Measurements from ENCODE around the gene USP24. TPM values are rescaled to one million over a fixed set of nuclear protein-coding genes. Genes with fewer than 3 reads are reported as not detected.

The USP24 gene
- total and polyA plus RNA-seq, 10 of the 15 experiments (the other 5 are each of a cell fraction or from before 2014, with no cell fraction given) = 4.6 to 36.5 (median 25.3) TPM

- TF ChIP-seq, protein P1, sequence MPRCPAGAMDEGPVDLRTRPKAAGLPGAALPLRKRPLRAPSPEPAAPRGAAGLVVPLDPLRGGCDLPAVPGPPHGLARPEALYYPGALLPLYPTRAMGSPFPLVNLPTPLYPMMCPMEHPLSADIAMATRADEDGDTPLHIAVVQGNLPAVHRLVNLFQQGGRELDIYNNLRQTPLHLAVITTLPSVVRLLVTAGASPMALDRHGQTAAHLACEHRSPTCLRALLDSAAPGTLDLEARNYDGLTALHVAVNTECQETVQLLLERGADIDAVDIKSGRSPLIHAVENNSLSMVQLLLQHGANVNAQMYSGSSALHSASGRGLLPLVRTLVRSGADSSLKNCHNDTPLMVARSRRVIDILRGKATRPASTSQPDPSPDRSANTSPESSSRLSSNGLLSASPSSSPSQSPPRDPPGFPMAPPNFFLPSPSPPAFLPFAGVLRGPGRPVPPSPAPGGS (IDR thresholded peaks at IDR 0.05; ENCODE audit: borderline replicate concordance, insufficient read depth, low read depth, low read length, poor library complexity, severe bottlenecking) = no peak
- TF ChIP-seq PAX8 (IDR thresholded peaks at IDR 0.05) (no peak), STAT3 (IDR thresholded peaks at IDR 0.05; ENCODE audit: low read depth, low read length) (no peak), ASH2L (IDR thresholded peaks at IDR 0.05; ENCODE audit: borderline replicate concordance, low read depth) (no peak)
Measured at GRCh38 chr1:55225228-55225627, 10.1 kb upstream of the USP24 start (continued).

DNA sequence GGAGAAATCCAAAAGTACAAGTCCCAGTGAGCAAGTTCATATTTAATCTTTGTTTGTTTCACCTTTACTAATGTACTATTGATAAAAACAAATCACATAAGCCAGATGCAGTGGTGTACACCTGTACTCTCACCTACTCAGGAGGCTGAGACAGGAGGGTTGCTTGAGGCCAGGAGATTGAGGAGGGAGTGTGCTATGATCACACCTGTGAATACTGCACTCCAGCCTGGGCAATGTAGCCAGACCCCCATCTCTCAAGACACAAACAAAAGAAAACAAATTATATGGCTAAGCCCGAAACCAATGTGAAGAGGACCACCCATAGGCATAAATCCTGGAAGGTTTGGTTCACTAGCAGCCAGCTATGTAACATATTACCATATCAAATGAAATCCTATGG is 9.6 kb upstream of the USP24 start:
- no peaks in the 10 kb centered on the region for H3K79me2 ChIP-seq (ENCODE audit: control insufficient read depth, insufficient read depth, low read length)
- in situ Hi-C loops (cut with MboI) = no loop called here
- H2AFZ ChIP-seq (ENCODE audit: control insufficient read depth, low read depth, low read length) = no peak overlapping the region
- RAD21 ChIA-PET (ENCODE audit: unreplicated experiment) = interaction anchor here (0.6 to 1.6 kb wide), 2 partner anchors 52 to 602 kb away, joined by 3 to 4 read pairs; no protein-coding TSS in a partner anchor
- intact Hi-C loops (cut with micrococcal nuclease; ENCODE audit: unreplicated experiment) = no loop called here
- no peak overlapping the region for H3K27ac ChIP-seq (ENCODE audit: control insufficient read depth, insufficient read depth)
- SMC1A ChIA-PET (ENCODE audit: uncharacterized antibody, unreplicated experiment) = no interaction called here
- DNase-seq (ENCODE audit: low read depth, low spot score) (no peak), FAIRE-seq (no peak), ATAC-seq (no peak)
- H3K9ac ChIP-seq (ENCODE audit: control insufficient read depth, insufficient read depth, low read length) = no peak overlapping the region
- H3K27me3 ChIP-seq (replicated peaks in 1 of 2; ENCODE audit: control insufficient read depth in 2 of 2, insufficient read depth in 2 of 2, low read length in 1 of 2) = no peaks in the 10 kb centered on the region
- no peak overlapping the region for H3K4me2 ChIP-seq (ENCODE audit: control insufficient read depth, insufficient read depth)
- H3K4me3 ChIP-seq = no peak overlapping the region
- BruUV-seq (replicated peaks) = no TSS peak
- POLR2A ChIA-PET = no interaction called here
- no peaks in the 10 kb centered on the region for H4K20me1 ChIP-seq (ENCODE audit: control insufficient read depth, insufficient read depth)
- no peaks in the 10 kb centered on the region for H3K36me3 ChIP-seq (ENCODE audit: control insufficient read depth in 2 of 2, insufficient read depth in 2 of 2, low read length in 1 of 2)
- H3K4me1 ChIP-seq (ENCODE audit: control insufficient read depth, insufficient read depth, low read length) = no peaks in the 10 kb centered on the region
- no peaks in the 10 kb centered on the region for H3K9me3 ChIP-seq (replicated peaks; ENCODE audit: control insufficient read depth, insufficient read depth, low read length)
- CTCF ChIA-PET = interaction anchor here (0.5 to 1.4 kb wide), 2 partner anchors 10 to 12 kb away, joined by 3 to 5 read pairs; no protein-coding TSS in a partner anchor
- 27% methylated on average over 1 of the region's 1 CpG for WGBS (ENCODE audit: insufficient coverage, insufficient replicate concordance, low lambda C conversion rate, missing lambda C conversion rate)
- TF ChIP-seq HDAC2 (IDR thresholded peaks at IDR 0.05) (no peak), RFX5 (IDR thresholded peaks at IDR 0.05; ENCODE audit: low read depth, low read length) (no peak), WRNIP1 (IDR thresholded peaks at IDR 0.05; ENCODE audit: borderline replicate concordance, low read depth, low read length) (no peak), PAX5 (IDR thresholded peaks at IDR 0.05; ENCODE audit: borderline replicate concordance, low read depth, low read length) (no peak), CEBPB (IDR thresholded peaks at IDR 0.05; ENCODE audit: borderline replicate concordance in 1 of 2, low read depth in 2 of 2, low read length in 2 of 2) (no peak), RAD51 (IDR thresholded peaks at IDR 0.05) (no peak), TCF12 (IDR thresholded peaks at IDR 0.05; ENCODE audit: low read depth, low read length) (no peak), MYB (IDR thresholded peaks at IDR 0.05; ENCODE audit: borderline replicate concordance, low read depth, low read length) (no peak), NRF1 (conservative IDR thresholded peaks at IDR 0.05; ENCODE audit: low read depth, low read length) (no peak), SMC3 (IDR thresholded peaks at IDR 0.05; ENCODE audit: borderline replicate concordance, low read length) (no peak)
- TF ChIP-seq, protein P2, sequence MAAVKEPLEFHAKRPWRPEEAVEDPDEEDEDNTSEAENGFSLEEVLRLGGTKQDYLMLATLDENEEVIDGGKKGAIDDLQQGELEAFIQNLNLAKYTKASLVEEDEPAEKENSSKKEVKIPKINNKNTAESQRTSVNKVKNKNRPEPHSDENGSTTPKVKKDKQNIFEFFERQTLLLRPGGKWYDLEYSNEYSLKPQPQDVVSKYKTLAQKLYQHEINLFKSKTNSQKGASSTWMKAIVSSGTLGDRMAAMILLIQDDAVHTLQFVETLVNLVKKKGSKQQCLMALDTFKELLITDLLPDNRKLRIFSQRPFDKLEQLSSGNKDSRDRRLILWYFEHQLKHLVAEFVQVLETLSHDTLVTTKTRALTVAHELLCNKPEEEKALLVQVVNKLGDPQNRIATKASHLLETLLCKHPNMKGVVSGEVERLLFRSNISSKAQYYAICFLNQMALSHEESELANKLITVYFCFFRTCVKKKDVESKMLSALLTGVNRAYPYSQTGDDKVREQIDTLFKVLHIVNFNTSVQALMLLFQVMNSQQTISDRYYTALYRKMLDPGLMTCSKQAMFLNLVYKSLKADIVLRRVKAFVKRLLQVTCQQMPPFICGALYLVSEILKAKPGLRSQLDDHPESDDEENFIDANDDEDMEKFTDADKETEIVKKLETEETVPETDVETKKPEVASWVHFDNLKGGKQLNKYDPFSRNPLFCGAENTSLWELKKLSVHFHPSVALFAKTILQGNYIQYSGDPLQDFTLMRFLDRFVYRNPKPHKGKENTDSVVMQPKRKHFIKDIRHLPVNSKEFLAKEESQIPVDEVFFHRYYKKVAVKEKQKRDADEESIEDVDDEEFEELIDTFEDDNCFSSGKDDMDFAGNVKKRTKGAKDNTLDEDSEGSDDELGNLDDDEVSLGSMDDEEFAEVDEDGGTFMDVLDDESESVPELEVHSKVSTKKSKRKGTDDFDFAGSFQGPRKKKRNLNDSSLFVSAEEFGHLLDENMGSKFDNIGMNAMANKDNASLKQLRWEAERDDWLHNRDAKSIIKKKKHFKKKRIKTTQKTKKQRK (IDR thresholded peaks at IDR 0.05; ENCODE audit: low read depth, low read length) = no peak
- TF ChIP-seq, protein P3, sequence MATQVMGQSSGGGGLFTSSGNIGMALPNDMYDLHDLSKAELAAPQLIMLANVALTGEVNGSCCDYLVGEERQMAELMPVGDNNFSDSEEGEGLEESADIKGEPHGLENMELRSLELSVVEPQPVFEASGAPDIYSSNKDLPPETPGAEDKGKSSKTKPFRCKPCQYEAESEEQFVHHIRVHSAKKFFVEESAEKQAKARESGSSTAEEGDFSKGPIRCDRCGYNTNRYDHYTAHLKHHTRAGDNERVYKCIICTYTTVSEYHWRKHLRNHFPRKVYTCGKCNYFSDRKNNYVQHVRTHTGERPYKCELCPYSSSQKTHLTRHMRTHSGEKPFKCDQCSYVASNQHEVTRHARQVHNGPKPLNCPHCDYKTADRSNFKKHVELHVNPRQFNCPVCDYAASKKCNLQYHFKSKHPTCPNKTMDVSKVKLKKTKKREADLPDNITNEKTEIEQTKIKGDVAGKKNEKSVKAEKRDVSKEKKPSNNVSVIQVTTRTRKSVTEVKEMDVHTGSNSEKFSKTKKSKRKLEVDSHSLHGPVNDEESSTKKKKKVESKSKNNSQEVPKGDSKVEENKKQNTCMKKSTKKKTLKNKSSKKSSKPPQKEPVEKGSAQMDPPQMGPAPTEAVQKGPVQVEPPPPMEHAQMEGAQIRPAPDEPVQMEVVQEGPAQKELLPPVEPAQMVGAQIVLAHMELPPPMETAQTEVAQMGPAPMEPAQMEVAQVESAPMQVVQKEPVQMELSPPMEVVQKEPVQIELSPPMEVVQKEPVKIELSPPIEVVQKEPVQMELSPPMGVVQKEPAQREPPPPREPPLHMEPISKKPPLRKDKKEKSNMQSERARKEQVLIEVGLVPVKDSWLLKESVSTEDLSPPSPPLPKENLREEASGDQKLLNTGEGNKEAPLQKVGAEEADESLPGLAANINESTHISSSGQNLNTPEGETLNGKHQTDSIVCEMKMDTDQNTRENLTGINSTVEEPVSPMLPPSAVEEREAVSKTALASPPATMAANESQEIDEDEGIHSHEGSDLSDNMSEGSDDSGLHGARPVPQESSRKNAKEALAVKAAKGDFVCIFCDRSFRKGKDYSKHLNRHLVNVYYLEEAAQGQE (IDR thresholded peaks at IDR 0.05; ENCODE audit: low read depth, low read length) = no peak

Measured in GM12878 (cell line).